Measurements from ENCODE around the gene TRAPPC14. TPM values are rescaled to one million over a fixed set of nuclear protein-coding genes. Genes with fewer than 3 reads are reported as not detected.

Gene TRAPPC14
- total and polyA plus RNA-seq, 9 of the 15 experiments (the other 6 are each of a cell fraction or from before 2014, with no cell fraction given) = 0.42 to 45.9 (median 18.2) TPM

GRCh38 chr7:100177045-100178001 is 18.8 kb upstream of the TRAPPC14 start, which contains the start of the genes GPC2 and STAG3 (continued):
- TF ChIP-seq ERF (CRISPR knock-in tag; IDR thresholded peaks at IDR 0.05) = no peak
- no peak for TF ChIP-seq MEF2D (tag; conservative IDR thresholded peaks at IDR 0.05; ENCODE audit: low read depth)
- peak; percentile 93 for TF ChIP-seq ZNF512 (tag; IDR thresholded peaks at IDR 0.05)
- TF ChIP-seq HBP1 (CRISPR knock-in tag; IDR thresholded peaks at IDR 0.05) = no peak
- TF ChIP-seq EP400 (IDR thresholded peaks at IDR 0.05) = peak; percentile 60; the same call in 1 of the 2 replicates
- no peak for TF ChIP-seq ZBTB5 (IDR thresholded peaks at IDR 0.05)
- peak; percentile 84; the same call in 1 of the 2 replicates for TF ChIP-seq E2F5 (CRISPR knock-in tag; IDR thresholded peaks at IDR 0.05)
- no peak for TF ChIP-seq TOE1 (IDR thresholded peaks at IDR 0.05; ENCODE audit: borderline replicate concordance)
- peak; percentile 65; the same call in 1 of the 2 replicates for TF ChIP-seq TOE1 (CRISPR knock-in tag; IDR thresholded peaks at IDR 0.05; ENCODE audit: borderline replicate concordance, low read depth)
- no peak for TF ChIP-seq BRCA1 (IDR thresholded peaks at IDR 0.05)
- 0 out of 2 replicates have a peak, but pooled peaks have one; percentile 65 for TF ChIP-seq BRCA1 (CRISPR knock-in tag; IDR thresholded peaks at IDR 0.05)
- no peak for TF ChIP-seq BMI1 (IDR thresholded peaks at IDR 0.05; ENCODE audit: low read length)
- TF ChIP-seq NFE2L1 (tag; IDR thresholded peaks at IDR 0.05; ENCODE audit: borderline replicate concordance, low read depth) = no peak
- TF ChIP-seq GTF2A2 (tag; IDR thresholded peaks at IDR 0.05) = no peak
- TF ChIP-seq ZNF584 (CRISPR knock-in tag; IDR thresholded peaks at IDR 0.05; ENCODE audit: low read depth) = no peak
- TF ChIP-seq PML (IDR thresholded peaks at IDR 0.05; ENCODE audit: low read length) = no peak
- TF ChIP-seq RBFOX2 (IDR thresholded peaks at IDR 0.05; ENCODE audit: low read depth, low read length) = peak; percentile 70
- TF ChIP-seq L3MBTL2 (IDR thresholded peaks at IDR 0.05) = peak; percentile 99
- no peak for TF ChIP-seq HNRNPH1 (optimal IDR thresholded peaks at IDR 0.05; ENCODE audit: low read depth, low read length)
- peak; percentile 79 for TF ChIP-seq PKNOX1 (IDR thresholded peaks at IDR 0.05)
